Measurements from ENCODE around the gene CARD10. TPM values are rescaled to one million over a fixed set of nuclear protein-coding genes. Genes with fewer than 3 reads are reported as not detected.

The CARD10 gene
- total and polyA plus RNA-seq, 2 of the 13 experiments (the other 11 are each of a cell fraction or from before 2014, with no cell fraction given) = 35.2 to 55.8 TPM

DNA sequence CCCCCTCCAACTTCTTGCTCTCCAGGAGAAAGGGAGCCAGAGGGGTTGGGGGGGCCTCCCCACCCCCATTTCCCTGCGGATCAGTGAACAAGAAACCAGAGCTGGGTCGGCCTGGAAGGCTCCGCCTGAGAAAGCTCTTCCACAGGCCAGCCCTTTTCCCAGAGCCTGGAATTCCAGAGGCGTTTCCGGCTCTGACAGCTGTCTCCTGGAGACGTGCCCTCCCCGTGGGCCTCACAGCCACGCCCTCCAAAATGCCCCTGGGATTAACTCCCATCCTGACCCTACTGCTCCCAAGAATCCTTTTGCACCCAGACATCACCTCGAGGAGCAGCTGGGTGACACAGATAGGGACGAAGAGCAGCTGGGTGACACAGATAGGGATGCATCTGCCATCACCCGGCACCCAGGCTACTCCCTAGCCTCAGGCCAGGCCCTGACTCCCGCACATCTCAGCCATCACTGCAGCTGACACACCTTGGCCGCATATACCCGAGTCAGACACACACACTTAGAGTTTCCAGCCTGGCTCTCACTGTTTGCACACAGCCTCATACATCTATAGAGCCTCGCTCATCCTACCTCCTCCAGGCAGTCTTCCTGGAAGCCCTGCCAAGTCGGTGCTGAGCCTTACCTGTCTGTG, 33.4 kb upstream of the CARD10 start (continued):
- TF ChIP-seq ZNF776 (CRISPR knock-in tag; IDR thresholded peaks at IDR 0.05) = 0 out of 2 replicates have a peak, but pooled peaks have one; percentile 48
- TF ChIP-seq ELF3 (CRISPR knock-in tag; IDR thresholded peaks at IDR 0.05) = peak; percentile 42; the same call in 1 of the 2 replicates
- TF ChIP-seq HDAC1 (CRISPR knock-in tag; IDR thresholded peaks at IDR 0.05) = peak; percentile 55; the same call in 1 of the 2 replicates
- no peak for TF ChIP-seq GABPA (IDR thresholded peaks at IDR 0.05; ENCODE audit: low read depth, low read length)
- peak; percentile 44 for TF ChIP-seq GABPA (CRISPR knock-in tag; IDR thresholded peaks at IDR 0.05; ENCODE audit: low read depth)
- TF ChIP-seq ZNF460 (CRISPR knock-in tag; IDR thresholded peaks at IDR 0.05; ENCODE audit: borderline replicate concordance) = no peak
- TF ChIP-seq, protein P1, sequence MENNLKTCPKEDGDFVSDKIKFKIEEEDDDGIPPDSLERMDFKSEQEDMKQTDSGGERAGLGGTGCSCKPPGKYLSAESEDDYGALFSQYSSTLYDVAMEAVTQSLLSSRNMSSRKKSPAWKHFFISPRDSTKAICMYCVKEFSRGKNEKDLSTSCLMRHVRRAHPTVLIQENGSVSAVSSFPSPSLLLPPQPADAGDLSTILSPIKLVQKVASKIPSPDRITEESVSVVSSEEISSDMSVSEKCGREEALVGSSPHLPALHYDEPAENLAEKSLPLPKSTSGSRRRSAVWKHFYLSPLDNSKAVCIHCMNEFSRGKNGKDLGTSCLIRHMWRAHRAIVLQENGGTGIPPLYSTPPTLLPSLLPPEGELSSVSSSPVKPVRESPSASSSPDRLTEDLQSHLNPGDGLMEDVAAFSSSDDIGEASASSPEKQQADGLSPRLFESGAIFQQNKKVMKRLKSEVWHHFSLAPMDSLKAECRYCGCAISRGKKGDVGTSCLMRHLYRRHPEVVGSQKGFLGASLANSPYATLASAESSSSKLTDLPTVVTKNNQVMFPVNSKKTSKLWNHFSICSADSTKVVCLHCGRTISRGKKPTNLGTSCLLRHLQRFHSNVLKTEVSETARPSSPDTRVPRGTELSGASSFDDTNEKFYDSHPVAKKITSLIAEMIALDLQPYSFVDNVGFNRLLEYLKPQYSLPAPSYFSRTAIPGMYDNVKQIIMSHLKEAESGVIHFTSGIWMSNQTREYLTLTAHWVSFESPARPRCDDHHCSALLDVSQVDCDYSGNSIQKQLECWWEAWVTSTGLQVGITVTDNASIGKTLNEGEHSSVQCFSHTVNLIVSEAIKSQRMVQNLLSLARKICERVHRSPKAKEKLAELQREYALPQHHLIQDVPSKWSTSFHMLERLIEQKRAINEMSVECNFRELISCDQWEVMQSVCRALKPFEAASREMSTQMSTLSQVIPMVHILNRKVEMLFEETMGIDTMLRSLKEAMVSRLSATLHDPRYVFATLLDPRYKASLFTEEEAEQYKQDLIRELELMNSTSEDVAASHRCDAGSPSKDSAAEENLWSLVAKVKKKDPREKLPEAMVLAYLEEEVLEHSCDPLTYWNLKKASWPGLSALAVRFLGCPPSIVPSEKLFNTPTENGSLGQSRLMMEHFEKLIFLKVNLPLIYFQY (CRISPR knock-in tag; IDR thresholded peaks at IDR 0.05; ENCODE audit: borderline replicate concordance) = no peak
- TF ChIP-seq BORCS8-MEF2B (CRISPR knock-in tag; IDR thresholded peaks at IDR 0.05) = 0 out of 2 replicates have a peak, but pooled peaks have one; percentile 15
- no peak for TF ChIP-seq CREB1 (IDR thresholded peaks at IDR 0.05)
- TF ChIP-seq CREB1 (CRISPR knock-in tag; IDR thresholded peaks at IDR 0.05) = no peak
- TF ChIP-seq ASH2L (IDR thresholded peaks at IDR 0.05; ENCODE audit: insufficient read length, low read depth, low read length) = no peak
- no peak for TF ChIP-seq ZNF484 (CRISPR knock-in tag; IDR thresholded peaks at IDR 0.05; ENCODE audit: borderline replicate concordance, low read depth)
- TF ChIP-seq ZNF24 (IDR thresholded peaks at IDR 0.05) = no peak
- 0 out of 2 replicates have a peak, but pooled peaks have one; percentile 30 for TF ChIP-seq ARID2 (CRISPR knock-in tag; IDR thresholded peaks at IDR 0.05; ENCODE audit: borderline replicate concordance)
- TF ChIP-seq FOXC1 (CRISPR knock-in tag; IDR thresholded peaks at IDR 0.05; ENCODE audit: borderline replicate concordance) = 0 out of 2 replicates have a peak, but pooled peaks have one; percentile 32
- TF ChIP-seq SAP130 (CRISPR knock-in tag; IDR thresholded peaks at IDR 0.05; ENCODE audit: low read depth) = peak; percentile 45; the same call in 1 of the 2 replicates
- peak; percentile 77 for TF ChIP-seq ETV5 (CRISPR knock-in tag; IDR thresholded peaks at IDR 0.05; ENCODE audit: borderline replicate concordance)
- 0 out of 2 replicates have a peak, but pooled peaks have one; percentile 29 for TF ChIP-seq ZNF605 (CRISPR knock-in tag; IDR thresholded peaks at IDR 0.05)
- TF ChIP-seq ZNF3 (CRISPR knock-in tag; IDR thresholded peaks at IDR 0.05) = no peak
- TF ChIP-seq ZFP36 (IDR thresholded peaks at IDR 0.05; ENCODE audit: borderline replicate concordance, low read depth, low read length, partially characterized antibody) = peak; percentile 50
- no peak for TF ChIP-seq HNRNPL (IDR thresholded peaks at IDR 0.05; ENCODE audit: low read depth, low read length)
- TF ChIP-seq HOXA3 (CRISPR knock-in tag; IDR thresholded peaks at IDR 0.05) = no peak
- TF ChIP-seq REPIN1 (CRISPR knock-in tag; IDR thresholded peaks at IDR 0.05; ENCODE audit: borderline replicate concordance, low read depth) = 0 out of 2 replicates have a peak, but pooled peaks have one; percentile 25
- TF ChIP-seq, protein P2, sequence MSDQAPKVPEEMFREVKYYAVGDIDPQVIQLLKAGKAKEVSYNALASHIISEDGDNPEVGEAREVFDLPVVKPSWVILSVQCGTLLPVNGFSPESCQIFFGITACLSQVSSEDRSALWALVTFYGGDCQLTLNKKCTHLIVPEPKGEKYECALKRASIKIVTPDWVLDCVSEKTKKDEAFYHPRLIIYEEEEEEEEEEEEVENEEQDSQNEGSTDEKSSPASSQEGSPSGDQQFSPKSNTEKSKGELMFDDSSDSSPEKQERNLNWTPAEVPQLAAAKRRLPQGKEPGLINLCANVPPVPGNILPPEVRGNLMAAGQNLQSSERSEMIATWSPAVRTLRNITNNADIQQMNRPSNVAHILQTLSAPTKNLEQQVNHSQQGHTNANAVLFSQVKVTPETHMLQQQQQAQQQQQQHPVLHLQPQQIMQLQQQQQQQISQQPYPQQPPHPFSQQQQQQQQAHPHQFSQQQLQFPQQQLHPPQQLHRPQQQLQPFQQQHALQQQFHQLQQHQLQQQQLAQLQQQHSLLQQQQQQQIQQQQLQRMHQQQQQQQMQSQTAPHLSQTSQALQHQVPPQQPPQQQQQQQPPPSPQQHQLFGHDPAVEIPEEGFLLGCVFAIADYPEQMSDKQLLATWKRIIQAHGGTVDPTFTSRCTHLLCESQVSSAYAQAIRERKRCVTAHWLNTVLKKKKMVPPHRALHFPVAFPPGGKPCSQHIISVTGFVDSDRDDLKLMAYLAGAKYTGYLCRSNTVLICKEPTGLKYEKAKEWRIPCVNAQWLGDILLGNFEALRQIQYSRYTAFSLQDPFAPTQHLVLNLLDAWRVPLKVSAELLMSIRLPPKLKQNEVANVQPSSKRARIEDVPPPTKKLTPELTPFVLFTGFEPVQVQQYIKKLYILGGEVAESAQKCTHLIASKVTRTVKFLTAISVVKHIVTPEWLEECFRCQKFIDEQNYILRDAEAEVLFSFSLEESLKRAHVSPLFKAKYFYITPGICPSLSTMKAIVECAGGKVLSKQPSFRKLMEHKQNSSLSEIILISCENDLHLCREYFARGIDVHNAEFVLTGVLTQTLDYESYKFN (CRISPR knock-in tag; conservative IDR thresholded peaks at IDR 0.05) = peak; percentile 37; the same call in 1 of the 2 replicates
- no peak for TF ChIP-seq MEF2D (CRISPR knock-in tag; IDR thresholded peaks at IDR 0.05)

All from HepG2 (cell line).